ENCODE data around the gene VSNL1.

- no peak for TF ChIP-seq CTCF (IDR thresholded peaks at IDR 0.05)
- TF ChIP-seq EZH2 (IDR thresholded peaks at IDR 0.05; ENCODE audit: borderline replicate concordance, insufficient read depth, low read depth, low read length, poor library complexity, severe bottlenecking): no peak
Measured at GRCh38 chr2:17587469-17587868, 47.0 kb downstream of the VSNL1 start.

All from B cell (primary cell).